Adipose tissue (tissue), 3 donors: ENCODE data around the gene GLYAT. TPM values are rescaled to one million over a fixed set of nuclear protein-coding genes. Genes with fewer than 3 reads are reported as not detected.
"Not testable (repeated sequence)": the region's sequence is repeated elsewhere in the genome, so short reads cannot be mapped to it uniquely, and the experiment has no call there.

Experiments
- H3K27ac ChIP-seq: one replicate; pipeline ENCODE4 v1.5.1; 2013; ENCODE audit warnings: low read depth, low read length
- WGBS, 3 donors: extraction: QIAGEN DNeasy Blood & Tissue Kit; methylation state at CpG; one replicate each; pipeline ENCODE4 v1.1.7; 2013; 5-methylcytosine and 5-hydroxymethylcytosine counted together
- polyA plus RNA-seq, 3 donors: library from polyadenylated mRNA; stranded (reverse); fragments of 200-250 nt; gene quantifications; one replicate each; pipeline ENCODE4 v1.2.3, GENCODE V29; 2013
- donor health status: healthy with polysubstance abuse.
- donor health status: Bipolar disorder and iron deficiency.
- donor health status: healthy.

Gene GLYAT
- polyA plus RNA-seq, 3 donors: 0.06 to 4.9 (median 0.90) TPM

- WGBS, 3 donors: 77 to 82% (median 80%) methylated on average over 5 of the region's 5 CpGs
- no peak overlapping the region for H3K27ac ChIP-seq
Measured at GRCh38 chr11:58745705-58746364, 14.1 kb upstream of the GLYAT start.

GRCh38 chr11:58744988-58745704, 13.4 kb upstream of the GLYAT start:
- no peak overlapping the region for H3K27ac ChIP-seq

DNA sequence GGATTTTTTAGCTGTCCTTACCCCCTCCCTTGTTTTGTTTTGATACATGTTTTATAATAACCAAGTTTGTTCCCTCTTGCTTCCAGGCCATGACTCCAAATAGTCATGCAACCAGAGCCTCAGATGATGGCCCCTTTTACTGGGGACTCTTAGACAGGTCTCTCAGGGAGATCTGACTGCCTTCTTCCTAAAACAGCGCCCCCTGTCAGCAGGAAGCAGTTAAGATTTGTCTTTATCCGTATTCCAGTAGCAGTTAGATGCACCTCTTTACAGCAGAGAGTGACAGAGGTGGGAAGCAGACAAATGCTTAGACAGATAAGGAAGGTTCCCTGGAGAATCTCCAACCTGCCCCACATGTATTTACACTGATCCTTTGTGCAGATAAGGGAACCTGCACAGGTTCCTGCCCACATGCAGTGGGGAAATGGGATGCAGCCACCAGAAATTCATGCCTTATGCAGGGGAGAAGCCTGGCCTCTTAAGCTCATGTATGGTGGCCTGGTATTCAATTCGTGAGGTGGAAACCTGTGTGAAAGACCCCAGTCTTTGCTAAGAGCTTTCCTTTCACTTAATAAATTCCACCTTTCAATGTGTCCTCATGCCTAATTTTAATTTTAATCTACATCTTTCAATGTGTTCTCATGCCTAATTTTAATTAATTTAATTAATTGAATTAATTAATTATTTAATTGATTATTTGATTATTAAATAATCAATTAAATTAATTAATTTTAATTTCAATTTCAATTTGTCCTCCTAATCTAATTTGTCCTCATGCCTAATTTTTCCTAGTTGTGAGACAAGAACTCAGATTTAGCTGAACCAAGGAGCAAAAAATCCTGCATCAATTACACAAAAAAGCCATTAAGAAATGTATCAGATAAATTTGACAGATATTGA, 11.5 kb upstream of the GLYAT start:
- WGBS, 3 donors: 42 to 58% (median 42%) methylated on average over 3 of the region's 3 CpGs
- H3K27ac ChIP-seq: no peak overlapping the region

- H3K27ac ChIP-seq: no peak overlapping the region
- 69 to 80% (median 74%) methylated on average over 2 of the region's 2 CpGs for WGBS, 3 donors
Measured at GRCh38 chr11:58742140-58742539, 10.4 kb upstream of the GLYAT start.

DNA sequence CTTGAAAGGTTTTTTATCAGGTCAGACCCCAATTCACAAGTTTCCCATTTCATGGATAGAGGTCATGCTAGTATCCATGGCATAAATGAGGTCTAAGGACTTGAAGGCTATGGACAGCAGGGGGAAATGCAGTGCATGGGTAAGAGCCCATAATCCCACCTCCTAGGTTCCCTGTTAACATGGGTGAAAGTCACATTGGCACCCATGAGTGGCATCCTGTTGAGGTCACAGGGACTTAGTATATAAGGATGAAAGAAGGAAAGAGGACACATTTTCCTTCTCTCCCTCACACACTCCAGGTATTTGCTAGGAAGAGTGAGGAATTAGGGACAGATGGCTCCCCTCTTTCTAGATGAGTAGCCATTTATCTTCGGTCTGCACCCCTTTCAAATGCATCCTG, 9.4 kb upstream of the GLYAT start:
- 82 to 88% (median 82%) methylated on average over 1 of the region's 1 CpG for WGBS, 3 donors
- no peak overlapping the region for H3K27ac ChIP-seq

- no peak overlapping the region for H3K27ac ChIP-seq
- WGBS, 3 donors: 75 to 81% (median 77%) methylated on average over 4 of the region's 4 CpGs
Measured at GRCh38 chr11:58740447-58740846, 8.7 kb upstream of the GLYAT start.

DNA sequence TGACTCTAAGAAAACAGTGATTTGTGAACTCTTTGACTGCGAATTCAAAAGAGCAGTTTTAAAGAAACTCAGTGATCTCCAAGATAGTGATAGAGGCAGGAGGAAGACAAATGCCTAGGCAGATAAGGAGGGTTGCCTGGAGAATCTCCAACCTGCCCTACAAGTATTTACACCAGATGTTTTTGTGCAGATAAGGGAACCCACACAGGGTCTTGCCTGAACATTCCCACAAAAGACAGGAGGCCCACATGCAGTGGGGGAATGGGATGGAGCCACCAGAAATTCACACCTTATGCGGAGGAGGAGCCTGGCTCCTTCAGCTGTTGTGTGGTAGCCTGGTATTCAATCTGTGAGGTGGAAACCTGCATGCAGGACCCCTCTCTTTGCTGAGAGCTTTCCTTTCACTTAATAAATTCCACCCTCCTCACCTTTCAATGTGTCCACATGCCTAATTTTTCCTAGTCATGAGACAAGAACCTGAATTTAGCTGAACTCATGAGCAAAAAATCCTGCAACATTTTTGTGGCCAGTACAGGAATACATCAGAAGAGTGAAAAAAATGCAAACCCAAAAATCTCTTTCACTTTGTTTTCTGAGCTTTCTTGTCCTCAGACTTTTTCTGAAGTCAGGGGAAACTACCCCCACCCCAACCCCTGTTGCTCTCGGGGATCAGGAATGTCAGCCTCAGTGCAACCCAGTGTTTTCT, 8.1 kb upstream of the GLYAT start:
- WGBS, 3 donors: 69 to 80% (median 77%) methylated on average over 3 of the region's 3 CpGs

GRCh38 chr11:58734681-58735490, 3.1 kb upstream of the GLYAT start:
- WGBS, 3 donors: 43 to 70% (median 67%) methylated on average over 4 of the region's 4 CpGs
- H3K27ac ChIP-seq: no peak overlapping the region

More for the DNA sequence above, 8.1 kb upstream of the GLYAT start:
- H3K27ac ChIP-seq: no peak overlapping the region

GRCh38 chr11:58730507-58731089, 1.1 kb downstream of the GLYAT start:
- no peak overlapping the region for H3K27ac ChIP-seq

GRCh38 chr11:58727415-58727797, 4.3 kb downstream of the GLYAT start:
- 56 to 88% (median 57%) methylated on average over 2 of the region's 2 CpGs for WGBS, 3 donors

DNA sequence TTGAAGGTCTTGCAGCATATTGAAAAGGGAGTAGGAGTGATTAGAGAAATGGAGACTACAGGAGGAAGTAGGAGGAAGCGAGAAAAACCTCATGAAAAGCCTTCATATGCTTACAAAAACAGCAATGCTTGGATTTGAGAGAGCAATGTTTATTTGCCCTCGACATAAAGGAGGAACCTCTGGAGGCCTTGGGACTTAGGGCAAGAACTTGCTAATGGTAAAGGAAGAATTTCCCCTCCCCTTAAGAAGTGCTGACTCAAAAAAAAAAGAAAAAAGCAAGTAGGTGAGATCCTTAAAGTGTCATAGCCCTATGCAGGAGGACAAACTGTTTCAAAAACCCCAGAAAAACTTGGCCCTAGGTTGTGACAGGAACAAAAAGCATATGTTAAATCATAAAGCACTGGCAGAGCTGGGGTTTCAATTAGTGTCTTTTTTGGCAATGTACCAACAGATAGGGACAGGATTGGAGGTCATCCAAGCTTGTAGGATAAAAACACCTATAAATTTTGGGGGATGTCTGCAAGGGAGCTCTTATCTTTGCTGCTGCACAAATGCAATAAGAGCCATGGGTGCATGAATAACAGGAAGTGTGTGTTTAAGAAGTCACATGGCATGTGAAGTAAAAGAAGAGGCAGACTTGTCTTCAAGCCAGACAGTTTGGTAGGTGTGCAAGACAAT, 4.9 kb downstream of the GLYAT start:
- 18 to 38% (median 29%) methylated on average over 2 of the region's 2 CpGs for WGBS, 3 donors
- H3K27ac ChIP-seq: no peak overlapping the region

More at GRCh38 chr11:58727415-58727797, 4.3 kb downstream of the GLYAT start:
- no peak overlapping the region for H3K27ac ChIP-seq

- WGBS, 3 donors: 81 to 90% (median 87%) methylated on average over 2 of the region's 2 CpGs
- H3K27ac ChIP-seq: no peak overlapping the region
Measured at GRCh38 chr11:58719406-58720117, 12.2 kb downstream of the GLYAT start.

DNA sequence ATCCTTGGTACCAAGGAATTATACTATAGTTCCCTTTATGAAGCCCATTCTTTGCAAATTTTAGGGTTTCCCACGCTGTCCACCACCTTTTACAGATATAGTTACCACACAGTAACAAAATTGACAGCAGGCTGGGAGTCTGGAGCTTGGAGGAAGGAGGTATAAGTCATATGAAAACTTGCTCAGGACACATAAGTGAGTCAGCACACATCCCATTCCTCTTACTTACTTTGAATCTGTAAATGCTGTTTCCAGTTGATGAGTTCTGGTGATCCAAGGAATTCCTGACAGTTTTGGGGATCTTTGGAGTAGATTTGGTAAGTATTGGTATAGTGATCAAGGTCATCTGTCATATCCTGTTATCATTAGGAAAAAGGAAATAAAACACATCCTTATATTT, 19.2 kb downstream of the GLYAT start:
- WGBS, 3 donors: 4 to 73% (median 30%) methylated on average over 1 of the region's 1 CpG
- no peak overlapping the region for H3K27ac ChIP-seq

- 75 to 91% (median 77%) methylated on average over 2 of the region's 2 CpGs for WGBS, 3 donors
- H3K27ac ChIP-seq: no peak overlapping the region
Measured at GRCh38 chr11:58711832-58712231, 19.9 kb downstream of the GLYAT start.

- WGBS, 3 donors: 79 to 89% (median 85%) methylated on average over 3 of the region's 3 CpGs
Measured at GRCh38 chr11:58707767-58708166, 24.0 kb downstream of the GLYAT start.

GRCh38 chr11:58696825-58697224, 34.9 kb downstream of the GLYAT start:
- not testable (repeated sequence) for H3K27ac ChIP-seq
- 59 to 71% (median 70%) methylated on average over 2 of the region's 3 CpGs for WGBS, 3 donors

More at GRCh38 chr11:58707767-58708166, 24.0 kb downstream of the GLYAT start:
- no peak overlapping the region for H3K27ac ChIP-seq
